Transverse colon (tissue), 4 donors: ENCODE data around the gene PODXL. TPM values are rescaled to one million over a fixed set of nuclear protein-coding genes. Genes with fewer than 3 reads are reported as not detected.
A peak's percentile ranks its signal among the peaks of the same experiment; 100 is the strongest.

Experiments used
- DNase-seq: peaks from one replicate; pipeline ENCODE4 v3.0.0-alpha.2; 2019
- H3K27ac ChIP-seq, 4 donors: fragments of 200-600 bp; sonication (generic); 2 replicates each; pipeline ENCODE4 v1.5.1; 2016 to 2018; ENCODE audit warnings: inconsistent platforms in 4 of 4
- H3K27me3 ChIP-seq: fragments of 200-600 bp; sonication (generic); 2 replicates; pipeline ENCODE4 v1.5.1; 2017; ENCODE audit warnings: inconsistent platforms
- H3K36me3 ChIP-seq, 4 donors: fragments of 200-600 bp; sonication (generic); 2 replicates each; pipeline ENCODE4 v1.5.1; 2017 to 2019; ENCODE audit warnings: inconsistent platforms in 4 of 4
- H3K4me1 ChIP-seq, 4 donors: fragments of 200-600 bp; sonication (generic); 2 replicates each; pipeline ENCODE4 v1.5.1; 2017 to 2020; ENCODE audit warnings: inconsistent platforms in 4 of 4
- H3K4me3 ChIP-seq, 4 donors: fragments of 200-600 bp; sonication (generic); 1 replicate in 1 of 4; 2 replicates in 3 of 4; pipeline versions ENCODE4 v1.5.1 to v1.6.1; 2017 to 2019; ENCODE audit warnings: inconsistent platforms in 4 of 4
- H3K9me3 ChIP-seq, 2 donors: fragments of 200-600 bp; sonication (generic); 2 replicates each; pipeline ENCODE4 v1.5.1; 2017 to 2019; ENCODE audit warnings: inconsistent platforms in 2 of 2
- CTCF ChIP-seq, 5 experiments: fragments of 200-600 bp in 3 of 5; fragments of 450-650 bp in 2 of 5; sonication (generic) in 3 of 5; IDR thresholded peaks; 1 replicate in 2 of 5; 2 replicates in 3 of 5; pipeline ENCODE4 v1.5.1; 2016 to 2017; ENCODE audit warnings: antibody characterized with exemption in 5 of 5, inconsistent platforms in 3 of 5, mild to moderate bottlenecking in 2 of 5, moderate library complexity in 1 of 5
- EP300 ChIP-seq: sonication (generic); formaldehyde crosslinking; IDR thresholded peaks from one replicate; pipeline ENCODE4 v1.6.1; 2017; ENCODE audit warnings: antibody characterized with exemption, low read depth
- POLR2A ChIP-seq: fragments of 450-650 bp; IDR thresholded peaks from one replicate; pipeline ENCODE4 v1.6.1; 2016; ENCODE audit warnings: antibody characterized with exemption, mild to moderate bottlenecking, moderate library complexity
- POLR2AphosphoS5 ChIP-seq, 3 donors: sonication (generic); formaldehyde crosslinking; IDR thresholded peaks; one replicate each; pipeline ENCODE4 v1.6.1; 2016; ENCODE audit warnings: antibody characterized with exemption in 3 of 3
- WGBS, 2 donors: methylation state at CpG; one replicate each; pipeline ENCODE4 v1.1.5; 2018; ENCODE audit warnings: low coverage in 1 of 2; 5-methylcytosine and 5-hydroxymethylcytosine counted together
- in situ Hi-C, 4 donors: fragments of 200-750 bp; cut with MboI; loops; one replicate each; pipeline versions ENCODE4 v1.15.0 to v1.15.1; 2017; ENCODE audit warnings: low sequenced_read_pairs in 3 of 4, low pct_ligation_motif_present in 1 of 4, low pct_unique_long_range_greater_than_20kb in 1 of 4
- intact Hi-C: fragments of 100-400 bp; cut with DNase I; formaldehyde crosslinking; loops from one replicate; pipeline ENCODE4 v1.15.1; 2023; ENCODE audit warnings: low total_unique reads
- total RNA-seq, 4 donors: library from RNA; depleted of rRNA; stranded (reverse); fragments of >200 nt; gene quantifications; one replicate each; pipeline ENCODE4 v1.1.0, GENCODE V29; 2016

PODXL gene
- total RNA-seq, 4 donors from 2014 or later: 11.7 to 25.8 (median 16.1) TPM

- 83 to 92% methylated on average over 3 to 4 of the region's 4 CpGs for WGBS, 2 donors
- in situ Hi-C loops: no loop called here
These were observed 66.5 kb downstream of the PODXL start for GRCh38 chr7:131489881-131490280.

GRCh38 chr7:131489196-131489595, 67.2 kb downstream of the PODXL start:
- in situ Hi-C loops: no loop called here
- no peaks in the 10 kb centered on the region for H3K4me1 ChIP-seq
- TF ChIP-seq POLR2A (no peak), POLR2AphosphoS5 (IDR thresholded peaks at IDR 0.05) (no peak), EP300 (no peak), CTCF (IDR thresholded peaks at IDR 0.05) (no peak)
- no peak overlapping the region for H3K27ac ChIP-seq
- intact Hi-C loops: no loop called here
- no peaks in the 10 kb centered on the region for H3K27me3 ChIP-seq
- WGBS, 2 donors: 51 to 56% methylated on average over 1 of the region's 1 CpG
- DNase-seq: no peak
- no peaks in the 10 kb centered on the region for H3K9me3 ChIP-seq
- peaks cover 0 to 10% (median 3%) of the 10 kb centered on the region in 4 donors for H3K36me3 ChIP-seq
- no peak overlapping the region for H3K4me3 ChIP-seq

More at GRCh38 chr7:131489881-131490280, 66.5 kb downstream of the PODXL start:
- no peaks in the 10 kb centered on the region for H3K9me3 ChIP-seq
- no peak overlapping the region for H3K4me3 ChIP-seq
- TF ChIP-seq EP300 (no peak), POLR2A (no peak), CTCF (IDR thresholded peaks at IDR 0.05) (no peak), POLR2AphosphoS5 (IDR thresholded peaks at IDR 0.05) (no peak)
- no peak for DNase-seq
- H3K36me3 ChIP-seq: peaks cover 0 to 9% (median 3%) of the 10 kb centered on the region in 4 donors
- H3K27me3 ChIP-seq: no peaks in the 10 kb centered on the region
- H3K27ac ChIP-seq: no peak overlapping the region
- intact Hi-C loops: no loop called here
- no peaks in the 10 kb centered on the region for H3K4me1 ChIP-seq

GRCh38 chr7:131488361-131488760, 68.1 kb downstream of the PODXL start:
- DNase-seq: no peak
- WGBS, 2 donors: 86 to 92% methylated on average over 2 of the region's 2 CpGs
- in situ Hi-C loops: no loop called here

GRCh38 chr7:131487217-131487616, 69.2 kb downstream of the PODXL start:
- no peaks in the 10 kb centered on the region for H3K9me3 ChIP-seq
- no peaks in the 10 kb centered on the region for H3K4me1 ChIP-seq
- H3K27ac ChIP-seq: no peak overlapping the region
- WGBS, 2 donors: 75 to 100% methylated on average over 1 of the region's 1 CpG
- in situ Hi-C loops (no loop called here), intact Hi-C loops (no loop called here)
- no peak overlapping the region for H3K4me3 ChIP-seq
- TF ChIP-seq EP300: no peak
- TF ChIP-seq POLR2A: no peak
- TF ChIP-seq POLR2AphosphoS5 (IDR thresholded peaks at IDR 0.05): no peak
- TF ChIP-seq CTCF (IDR thresholded peaks at IDR 0.05): no peak
- peaks cover 0 to 19% (median 3%) of the 10 kb centered on the region in 4 donors for H3K36me3 ChIP-seq
- H3K27me3 ChIP-seq: no peaks in the 10 kb centered on the region
- no peak for DNase-seq

More at GRCh38 chr7:131488361-131488760, 68.1 kb downstream of the PODXL start:
- Histone ChIP-seq H3K27ac (no peak overlapping the region), H3K4me1 (no peaks in the 10 kb centered on the region), H3K27me3 (no peaks in the 10 kb centered on the region), H3K36me3 (peaks cover 0 to 13% (median 3%) of the 10 kb centered on the region in 4 donors), H3K4me3 (no peak overlapping the region), H3K9me3 (no peaks in the 10 kb centered on the region)
- intact Hi-C loops: no loop called here
- no peak for TF ChIP-seq POLR2AphosphoS5 (IDR thresholded peaks at IDR 0.05)
- TF ChIP-seq CTCF (IDR thresholded peaks at IDR 0.05): peak in 2 of 5 experiments; percentile 13 to 21
